RWPE1 (cell line): ENCODE data around the gene ZNF423.
"Not testable (repeated sequence)": the region's sequence is repeated elsewhere in the genome, so short reads cannot be mapped to it uniquely, and the experiment has no call there.

Experiments
- CTCF ChIA-PET: fragments of 350-600 bp; sonication (Branson Sonifier 250); formaldehyde crosslinking; extraction: SDS; loops from one replicate; lab custom pipeline; 2021; lab: Yijun Ruan, JAX
- POLR2A ChIA-PET: fragments of 400-600 bp; formaldehyde crosslinking; extraction: SDS; loops from one replicate; lab custom pipeline; 2020; ENCODE audit warnings: antibody characterized with exemption; ENCODE audit not compliant: low non-redundant PET; lab: Yijun Ruan, JAX
- DNase-seq: peaks from one replicate; pipeline ENCODE4 v3.0.0; 2012; ENCODE audit warnings: low spot score
- H3K27ac ChIP-seq: fragments of 450-650 bp; 2 replicates; pipeline ENCODE4 v1.5.1; 2017
- TF ChIP-seq, protein P1 (sequence below): fragments of 450-650 bp; conservative IDR thresholded peaks from 2 replicates; pipeline ENCODE4 v1.5.1; 2017; ENCODE audit warnings: low read depth, mild to moderate bottlenecking

ZNF423 gene

DNA sequence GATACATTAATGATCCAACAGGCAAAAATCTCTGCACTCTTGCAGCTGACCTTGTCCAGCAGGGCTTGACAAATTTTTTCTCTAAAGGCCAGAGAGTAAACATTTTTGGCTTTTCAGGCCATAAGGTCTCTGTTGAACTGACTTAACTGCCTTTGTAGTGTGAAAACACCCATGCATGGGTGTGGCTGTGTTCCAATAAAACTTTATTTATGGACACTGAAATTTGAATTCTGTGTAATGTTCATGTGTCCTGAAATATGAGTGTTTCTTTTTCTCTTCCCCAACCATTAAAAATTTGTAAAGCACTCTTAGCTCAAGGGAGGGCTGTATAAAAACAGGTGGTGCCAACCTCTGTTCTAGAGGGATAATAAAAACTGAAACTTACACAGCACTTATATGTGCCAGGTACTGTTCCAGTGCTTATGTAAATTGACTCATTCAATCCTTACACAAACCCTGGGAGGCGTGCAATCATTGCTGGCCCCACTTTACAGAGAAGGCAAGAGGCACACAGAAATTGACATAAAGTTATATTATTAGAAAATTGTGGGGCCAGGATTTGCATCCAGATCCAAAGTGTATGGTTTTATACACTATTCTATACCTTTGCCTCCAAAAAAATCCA lies 18.8 kb upstream of the ZNF423 start:
- no peak overlapping the region for H3K27ac ChIP-seq
- no peak for DNase-seq
- POLR2A ChIA-PET = no interaction called here
- CTCF ChIA-PET = interaction anchor here (0.6 kb wide), 3 partner anchors 17 to 1004 kb away, joined by 3 read pairs; no protein-coding TSS in a partner anchor
- TF ChIP-seq, protein P1, sequence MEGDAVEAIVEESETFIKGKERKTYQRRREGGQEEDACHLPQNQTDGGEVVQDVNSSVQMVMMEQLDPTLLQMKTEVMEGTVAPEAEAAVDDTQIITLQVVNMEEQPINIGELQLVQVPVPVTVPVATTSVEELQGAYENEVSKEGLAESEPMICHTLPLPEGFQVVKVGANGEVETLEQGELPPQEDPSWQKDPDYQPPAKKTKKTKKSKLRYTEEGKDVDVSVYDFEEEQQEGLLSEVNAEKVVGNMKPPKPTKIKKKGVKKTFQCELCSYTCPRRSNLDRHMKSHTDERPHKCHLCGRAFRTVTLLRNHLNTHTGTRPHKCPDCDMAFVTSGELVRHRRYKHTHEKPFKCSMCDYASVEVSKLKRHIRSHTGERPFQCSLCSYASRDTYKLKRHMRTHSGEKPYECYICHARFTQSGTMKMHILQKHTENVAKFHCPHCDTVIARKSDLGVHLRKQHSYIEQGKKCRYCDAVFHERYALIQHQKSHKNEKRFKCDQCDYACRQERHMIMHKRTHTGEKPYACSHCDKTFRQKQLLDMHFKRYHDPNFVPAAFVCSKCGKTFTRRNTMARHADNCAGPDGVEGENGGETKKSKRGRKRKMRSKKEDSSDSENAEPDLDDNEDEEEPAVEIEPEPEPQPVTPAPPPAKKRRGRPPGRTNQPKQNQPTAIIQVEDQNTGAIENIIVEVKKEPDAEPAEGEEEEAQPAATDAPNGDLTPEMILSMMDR = no peak

DNA sequence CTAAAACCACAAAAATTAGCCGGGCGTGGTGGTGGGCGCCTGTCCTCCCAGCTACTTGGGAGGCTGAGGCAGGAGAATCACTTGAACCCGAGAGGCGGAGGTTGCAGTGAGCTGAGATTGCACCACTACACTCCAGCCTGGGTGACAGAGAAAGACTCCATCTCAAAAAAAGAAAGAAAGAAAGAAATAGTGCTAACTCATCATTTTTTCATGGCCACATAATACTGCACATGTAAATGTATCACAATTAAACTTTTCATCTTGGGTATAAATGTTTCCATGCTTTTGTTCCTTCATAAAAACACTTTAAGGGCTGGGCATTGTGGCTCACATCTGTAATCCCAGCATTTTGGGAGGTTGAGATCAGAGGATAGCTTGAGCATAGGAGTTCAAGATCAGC lies 15.9 kb upstream of the ZNF423 start:
- DNase-seq, POLR2A ChIA-PET, H3K27ac ChIP-seq: not testable (repeated sequence)
- CTCF ChIA-PET = interaction anchor here (1.1 kb wide), 1 partner anchor 14 kb away, joined by 12 read pairs; no protein-coding TSS in a partner anchor

DNA sequence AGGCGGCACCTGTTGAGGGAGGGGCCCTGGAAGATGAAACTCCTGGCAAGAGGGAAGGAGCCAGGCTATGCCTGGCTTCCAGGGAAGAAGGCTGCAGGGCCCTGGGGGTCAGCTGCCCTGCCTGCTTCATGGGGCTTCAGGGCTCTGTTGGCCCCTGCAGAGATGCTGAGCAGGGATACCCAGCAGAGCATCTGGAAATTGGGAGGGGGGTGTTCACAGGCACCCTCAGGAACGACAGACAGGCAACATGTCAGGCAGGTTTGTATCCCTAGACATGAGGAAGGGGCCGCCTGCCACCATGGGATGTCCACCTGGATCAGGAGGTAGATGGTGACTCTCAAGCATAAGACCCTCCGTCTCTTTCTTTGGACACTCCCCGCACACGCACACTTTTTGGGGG lies 13.8 kb upstream of the ZNF423 start:
- ChIA-PET CTCF (interaction anchor here (0.7 kb wide), 1 partner anchor 11 kb away, joined by 3 read pairs; no protein-coding TSS in a partner anchor), POLR2A (no interaction called here)
- H3K27ac ChIP-seq = no peak overlapping the region
- TF ChIP-seq, protein P1 = no peak
- no peak for DNase-seq

DNA sequence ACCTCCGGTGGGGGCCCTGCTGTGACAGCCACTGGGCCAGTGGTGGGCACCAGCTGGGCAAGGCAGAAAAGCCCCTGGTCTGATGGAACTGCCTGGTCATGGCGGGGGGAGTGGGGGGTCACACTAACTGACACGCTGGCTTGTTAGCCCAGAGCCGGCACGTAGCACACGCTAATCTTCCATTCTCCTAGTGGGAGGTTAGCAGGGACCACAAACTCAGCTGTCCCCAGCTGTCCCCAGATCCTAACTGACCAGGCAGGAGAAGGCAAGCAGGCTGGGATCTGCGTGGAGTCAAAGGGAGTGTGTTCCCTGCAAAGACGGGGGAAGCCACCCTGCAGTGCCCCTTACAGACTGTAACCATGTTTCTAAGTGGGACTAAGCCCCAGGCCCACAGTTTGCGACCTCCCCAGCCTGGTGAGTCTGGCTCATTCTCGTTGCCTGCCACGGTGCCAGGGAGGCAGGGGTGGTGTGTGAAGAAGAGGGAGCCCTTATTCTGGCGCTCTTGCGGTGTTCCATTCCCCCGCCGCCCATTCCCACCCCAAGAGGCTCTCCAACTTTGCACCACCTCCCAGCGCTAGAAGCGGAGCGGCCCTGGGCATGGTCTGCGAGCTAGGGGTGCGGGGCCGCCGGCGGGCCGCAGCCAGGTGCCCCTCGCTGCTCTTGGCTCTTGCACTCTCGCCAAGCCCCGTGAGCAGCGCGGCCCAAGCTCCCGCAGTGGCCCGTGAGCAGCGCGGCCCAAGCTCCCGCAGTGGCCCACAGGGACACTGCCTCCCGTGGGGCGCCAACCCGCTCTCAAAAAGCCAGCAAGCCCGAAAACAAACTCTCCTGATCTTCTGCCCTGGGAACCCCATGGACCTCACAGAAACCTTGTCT lies 12.1 kb upstream of the ZNF423 start:
- H3K27ac ChIP-seq = no peak overlapping the region
- TF ChIP-seq, protein P1 = no peak
- ChIA-PET POLR2A (no interaction called here), CTCF (no interaction called here)
- no peak for DNase-seq

DNA sequence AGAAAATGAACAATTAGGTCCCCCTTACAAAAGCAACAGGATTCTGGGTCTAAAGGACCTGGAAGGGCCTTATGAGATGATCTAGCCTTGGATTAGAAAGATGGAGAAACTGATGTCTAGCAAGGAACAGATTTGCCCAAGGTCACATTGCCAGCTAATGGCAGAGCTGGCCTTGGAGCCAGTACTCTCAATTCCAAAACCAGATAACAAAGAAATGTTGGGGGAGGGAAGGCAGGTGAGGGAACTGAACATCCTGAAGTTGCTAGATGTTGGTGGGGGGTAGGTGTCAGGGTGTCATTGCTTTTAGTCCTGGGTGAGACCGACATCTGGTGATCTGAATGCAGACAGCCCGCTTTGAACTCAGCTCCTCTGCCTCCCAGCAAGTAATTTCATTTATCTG lies 11.3 kb upstream of the ZNF423 start:
- CTCF ChIA-PET = interaction anchor here (0.6 kb wide), 1 partner anchor 24 kb away, joined by 3 read pairs; no protein-coding TSS in a partner anchor
- POLR2A ChIA-PET = no interaction called here

DNA sequence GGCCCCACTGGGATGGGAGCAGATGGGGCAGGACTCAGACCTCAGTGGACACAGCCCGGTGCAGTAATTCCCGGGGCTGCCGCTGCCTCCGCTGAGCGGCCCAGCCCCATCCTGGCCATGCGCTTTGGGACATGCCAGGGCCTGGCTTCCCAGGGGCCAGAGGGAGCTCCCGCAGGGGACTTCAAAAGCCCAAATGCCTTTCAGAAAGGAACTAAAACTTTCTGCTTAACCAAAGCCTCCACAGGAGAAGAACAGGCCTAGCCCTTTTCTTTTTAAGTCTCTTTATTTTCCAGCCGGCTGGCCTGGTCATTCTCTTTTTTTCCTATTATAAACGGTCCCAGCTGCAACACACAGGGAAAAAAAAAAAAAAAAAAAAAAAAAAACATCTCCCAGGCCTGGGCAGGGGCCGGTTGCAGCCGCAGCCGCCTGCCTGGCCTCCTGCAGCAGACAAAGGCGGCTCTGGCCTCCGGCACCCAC lies 10.7 kb upstream of the ZNF423 start:
- no peak for DNase-seq
- TF ChIP-seq, protein P1 = no peak
- H3K27ac ChIP-seq = no peak overlapping the region
- ChIA-PET POLR2A (no interaction called here), CTCF (no interaction called here)

More for the DNA sequence above, 11.3 kb upstream of the ZNF423 start:
- H3K27ac ChIP-seq = no peak overlapping the region
- TF ChIP-seq, protein P1 = no peak
- no peak for DNase-seq
